Renal cortical epithelial cell (primary cell): Measurements from ENCODE around the gene MBP. TPM values are rescaled to one million over a fixed set of nuclear protein-coding genes. Genes with fewer than 3 reads are reported as not detected.
"Not testable (repeated sequence)": the region's sequence is repeated elsewhere in the genome, so short reads cannot be mapped to it uniquely, and the experiment has no call there.

Experiments used
- DNase-seq: peaks from one replicate; pipeline ENCODE4 v3.0.0-alpha.2; 2011; ENCODE audit warnings: low read depth
- total RNA-seq: library from RNA; depleted of rRNA; stranded (reverse); fragments of >200 nt; gene quantifications from 2 replicates; pipeline ENCODE4 v1.2.3, GENCODE V29; 2014

Gene MBP
- total RNA-seq, 1 donor from 2014 or later = 28.8 TPM

- DNase-seq = no peak
Observed at GRCh38 chr18:77005651-77006195, 126.9 kb downstream of the MBP start.

- DNase-seq = no peak
Observed at GRCh38 chr18:77004555-77005380, 127.8 kb downstream of the MBP start.

- no peak for DNase-seq
Observed at GRCh38 chr18:77003316-77003715, 129.3 kb downstream of the MBP start.

DNA sequence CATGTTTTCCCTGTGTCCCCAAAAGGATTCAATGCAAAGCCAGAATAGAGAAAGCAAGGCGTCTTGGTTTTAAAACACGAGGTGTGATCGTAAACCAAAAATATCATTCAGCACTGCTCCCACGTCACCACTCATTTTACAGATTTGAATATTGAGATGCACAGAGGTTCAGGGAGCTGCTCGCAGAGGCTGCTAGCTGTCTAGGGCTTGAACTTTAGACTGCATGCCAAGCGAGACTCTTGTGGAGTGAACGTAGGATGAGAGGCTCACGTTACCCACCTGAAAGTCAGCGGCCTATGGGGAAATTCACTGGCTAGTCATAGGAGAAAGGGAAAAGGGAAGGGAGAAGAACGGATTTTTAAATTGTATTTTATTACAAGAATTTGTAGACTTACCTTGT, 130.1 kb downstream of the MBP start:
- DNase-seq = no peak

- DNase-seq = no peak
Observed at GRCh38 chr18:77001979-77002378, 130.6 kb downstream of the MBP start.

GRCh38 chr18:77001041-77001440, 131.5 kb downstream of the MBP start:
- no peak for DNase-seq

DNA sequence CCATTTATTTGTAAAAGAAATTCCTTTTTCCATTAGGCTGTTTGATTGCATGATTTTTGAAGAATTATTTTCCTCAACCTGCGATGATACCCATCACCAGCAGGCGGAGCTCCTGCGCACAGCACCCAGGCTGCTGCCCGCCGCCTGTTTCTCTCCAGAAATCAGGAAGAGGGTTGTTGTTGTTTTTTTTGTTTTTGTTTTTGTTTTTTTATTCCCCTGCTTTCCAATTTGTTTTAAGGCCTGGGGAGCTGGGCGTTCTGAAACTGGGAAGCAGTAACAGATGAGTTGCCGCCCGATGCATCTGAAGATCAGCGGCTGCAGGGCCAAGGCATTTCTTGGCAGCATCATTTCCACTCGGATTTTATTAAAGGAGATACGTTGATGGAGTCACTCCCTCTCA, 132.1 kb downstream of the MBP start:
- DNase-seq = peak; percentile 21

DNA sequence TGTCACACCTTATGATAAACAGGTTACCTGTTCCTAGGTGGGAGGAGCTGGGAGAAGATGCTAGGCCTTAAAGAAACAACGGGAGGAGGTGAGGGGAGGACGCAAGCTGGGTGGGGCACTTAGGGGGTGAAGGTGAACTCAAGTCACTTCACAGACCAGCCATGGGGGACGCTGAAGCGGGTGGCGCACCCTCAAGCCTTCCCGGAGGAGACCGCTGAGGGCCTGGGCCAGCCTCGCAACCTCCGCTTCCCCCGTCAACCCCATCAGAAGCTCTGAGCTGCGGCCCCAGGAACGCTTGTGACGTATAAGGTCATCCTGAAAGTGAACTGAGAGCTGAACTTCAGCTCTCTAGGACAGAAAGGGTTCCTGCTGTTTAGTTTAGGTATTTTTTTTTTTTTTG, 133.5 kb downstream of the MBP start:
- DNase-seq = no peak

DNA sequence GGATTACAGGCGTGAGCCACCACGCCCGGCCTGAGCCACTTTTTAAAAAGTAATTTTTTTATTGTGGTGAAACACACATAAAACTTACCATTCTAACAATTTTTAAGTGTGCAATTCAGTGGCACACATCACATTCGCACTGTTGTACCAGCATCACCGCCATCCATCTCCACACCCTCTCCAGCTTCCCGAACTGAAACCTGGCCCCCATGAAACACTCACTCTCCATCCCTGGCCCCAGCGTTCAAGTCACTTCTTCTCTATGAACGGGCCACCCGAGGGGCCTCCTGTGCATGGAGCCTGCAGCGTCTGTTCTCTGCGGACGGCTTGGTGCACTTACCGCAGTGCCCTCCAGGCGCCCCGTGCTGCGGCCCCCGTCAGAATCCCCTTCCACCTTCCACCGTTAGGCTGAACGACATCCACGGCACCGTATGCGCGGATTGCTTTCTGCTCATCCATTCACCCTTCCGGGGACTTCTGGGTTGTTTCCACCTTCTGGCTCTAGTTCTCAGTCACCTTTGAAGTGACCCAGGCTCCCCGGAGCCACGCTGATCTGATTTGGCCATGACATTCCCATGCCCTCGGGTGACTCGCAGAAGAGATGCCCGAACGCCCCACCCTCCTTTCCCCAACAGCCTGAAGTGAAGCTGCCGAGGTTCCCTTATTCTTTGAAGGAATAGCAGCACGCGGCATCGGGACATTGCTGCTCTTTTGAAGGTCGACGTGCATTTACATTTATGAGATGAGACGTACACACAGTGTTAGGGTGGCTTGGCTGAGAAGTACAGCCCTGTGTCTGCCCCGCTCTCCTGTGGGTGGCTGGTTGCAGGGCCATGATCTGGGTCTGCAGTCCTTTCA, 134.4 kb downstream of the MBP start:
- no peak for DNase-seq

- no peak for DNase-seq
Observed at GRCh38 chr18:76996429-76996828, 136.2 kb downstream of the MBP start.

GRCh38 chr18:76995896-76996295, 136.7 kb downstream of the MBP start:
- no peak for DNase-seq

DNA sequence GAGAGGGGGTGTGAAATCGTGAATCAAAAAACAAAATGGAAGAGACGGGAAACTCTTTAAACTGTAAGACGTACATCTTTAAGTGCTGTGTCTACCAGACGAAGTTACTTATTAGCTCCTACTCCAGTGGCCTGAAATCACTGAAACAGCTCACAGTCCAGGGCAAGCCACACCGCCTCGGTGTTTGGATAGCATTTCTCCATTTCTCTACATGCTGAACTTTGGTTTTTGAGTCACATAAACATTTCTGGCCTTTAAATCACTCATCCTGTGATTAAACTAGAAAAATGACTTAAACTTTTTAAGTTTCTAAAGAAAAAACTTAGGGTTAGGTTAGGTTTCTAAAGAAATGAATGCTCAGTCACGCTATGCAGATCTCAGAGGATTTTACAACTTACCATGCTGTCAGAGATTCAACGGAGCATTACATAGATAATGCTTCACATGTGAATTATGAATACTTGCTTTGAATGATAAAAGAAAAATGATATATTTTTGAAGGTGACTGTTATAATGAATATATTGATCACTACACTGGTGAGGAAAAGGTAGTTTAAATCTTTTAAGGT, 138.4 kb downstream of the MBP start:
- DNase-seq = peak; percentile 75

DNA sequence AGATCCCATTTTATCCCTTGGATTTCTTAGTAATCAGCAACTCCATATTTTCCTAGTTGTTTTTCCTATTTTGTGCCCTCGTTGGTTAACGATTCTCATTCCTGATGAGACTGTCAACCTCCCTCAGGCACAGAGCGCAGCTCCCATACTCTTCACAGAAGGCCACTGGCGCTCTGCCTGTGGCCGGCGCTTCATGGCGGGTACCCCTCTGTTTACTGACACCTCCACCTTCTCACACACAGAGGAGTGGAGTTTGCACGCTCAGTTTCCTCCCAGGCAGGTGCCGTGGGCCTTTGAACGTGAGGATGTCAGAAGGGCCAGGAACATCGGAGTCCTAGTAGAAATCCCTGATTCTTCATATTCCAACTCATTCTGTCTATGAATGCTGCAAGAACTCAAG, 139.0 kb downstream of the MBP start:
- DNase-seq = no peak

DNA sequence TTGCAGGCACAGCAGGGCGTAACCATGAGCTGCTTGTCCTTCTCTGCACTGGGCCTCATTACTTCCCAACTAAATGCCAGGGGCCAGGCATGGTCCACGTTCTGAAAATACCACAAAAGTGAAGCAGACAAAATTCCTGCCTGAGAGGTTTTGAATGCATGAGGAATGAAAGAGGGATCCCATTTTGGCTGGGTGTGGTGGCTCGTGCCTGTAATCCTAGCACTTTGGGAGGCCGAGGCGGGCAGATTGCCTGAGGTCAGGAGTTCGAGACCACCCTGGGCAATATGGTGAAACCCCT, 139.5 kb downstream of the MBP start:
- DNase-seq = no peak

DNA sequence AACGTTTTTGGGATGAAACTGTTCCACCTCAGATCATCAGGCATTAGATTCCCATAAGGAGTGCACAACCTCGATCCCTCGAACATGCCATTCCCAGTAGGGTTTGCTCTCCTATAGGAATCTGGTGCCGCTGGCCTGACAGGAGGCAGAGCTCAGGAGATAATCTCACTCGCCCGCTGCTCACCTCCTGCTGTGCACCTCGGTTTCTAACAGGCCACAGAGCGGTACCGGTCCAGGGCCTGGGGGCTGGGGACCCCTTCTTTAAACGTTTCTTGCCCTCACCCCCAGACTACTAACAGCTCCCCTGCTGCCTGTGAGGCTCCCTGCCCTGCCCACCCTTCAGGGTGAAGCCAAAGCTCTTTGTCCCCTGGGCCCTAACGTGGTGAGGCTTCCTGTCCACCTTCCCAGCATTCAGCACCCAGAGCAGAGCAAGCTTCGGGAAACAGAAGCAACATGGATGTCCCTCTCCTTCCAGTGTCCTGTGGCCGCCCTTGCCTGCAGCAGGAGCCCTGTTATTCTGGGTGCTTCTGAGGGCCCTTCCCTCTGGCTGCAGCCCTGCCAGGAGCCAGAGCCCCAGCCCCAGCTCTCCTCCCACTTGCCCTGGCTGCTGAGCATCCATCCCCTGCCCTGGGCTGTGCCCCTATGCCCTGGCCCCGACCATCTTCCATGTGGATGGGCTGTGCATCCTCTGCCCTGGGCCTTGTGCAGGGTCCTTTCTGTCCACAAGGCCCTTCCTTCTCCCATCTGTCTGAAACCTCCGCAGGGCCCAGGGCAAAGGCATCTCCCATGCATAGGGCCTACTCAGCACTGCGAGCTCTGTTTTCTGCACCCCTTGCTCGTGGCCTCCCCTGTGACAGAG, 140.1 kb downstream of the MBP start:
- no peak for DNase-seq

GRCh38 chr18:76991021-76991688, 141.4 kb downstream of the MBP start:
- no peak for DNase-seq

- not testable (repeated sequence) for DNase-seq
Observed at GRCh38 chr18:76990343-76991020, 142.1 kb downstream of the MBP start.

- DNase-seq = no peak
Observed at GRCh38 chr18:76989647-76990190, 142.9 kb downstream of the MBP start.

- no peak for DNase-seq
Observed at GRCh38 chr18:76988827-76989646, 143.5 kb downstream of the MBP start.
